NCI-H2227 (cell line): ENCODE measurements around the gene MYL7.

Source experiments
- DNase-seq: peaks from one replicate; lab custom pipeline; 2025; ENCODE audit not compliant: unreplicated experiment; lab: John Stamatoyannopoulos, UW

MYL7 gene

GRCh38 chr7:44101966-44102845 is 38.9 kb downstream of the MYL7 start:
- no peak for DNase-seq

GRCh38 chr7:44101303-44101965 is 39.7 kb downstream of the MYL7 start:
- no peak for DNase-seq

GRCh38 chr7:44100458-44101302 is 40.5 kb downstream of the MYL7 start:
- DNase-seq: no peak

- peak; percentile 16 for DNase-seq
Observed at GRCh38 chr7:44099669-44100068, 41.5 kb downstream of the MYL7 start.

- DNase-seq: no peak
Observed at GRCh38 chr7:44098092-44099068, 42.8 kb downstream of the MYL7 start.

GRCh38 chr7:44097064-44097932 is 43.8 kb downstream of the MYL7 start:
- no peak for DNase-seq

- DNase-seq: no peak
Observed at GRCh38 chr7:44096326-44096881, 44.7 kb downstream of the MYL7 start.

GRCh38 chr7:44095781-44096180 is 45.4 kb downstream of the MYL7 start:
- DNase-seq: no peak

- no peak for DNase-seq
Observed at GRCh38 chr7:44094883-44095592, 46.1 kb downstream of the MYL7 start.

GRCh38 chr7:44094365-44094764 is 46.8 kb downstream of the MYL7 start:
- DNase-seq: no peak

- DNase-seq: no peak
Observed at GRCh38 chr7:44093102-44093641, 48.0 kb downstream of the MYL7 start.
